Activated CD4-positive, alpha-beta T cell treated with anti-CD3 and anti-CD28 coated beads, Interleukin-2, Interleukin-6, amounts not matched to agents 100 ng/mL and 50 ng/mL, durations not matched to agents 16 hours and 8 hours (primary cell): Measurements from ENCODE around the gene KSR1.
"Not testable (repeated sequence)": the region's sequence is repeated elsewhere in the genome, so short reads cannot be mapped to it uniquely, and the experiment has no call there.

Experiments used
- DNase-seq: peaks from one replicate; pipeline ENCODE4 v3.0.0-alpha.2; 2020

Gene KSR1

GRCh38 chr17:27496437-27496943, 40.2 kb downstream of the KSR1 start:
- DNase-seq, result no peak

- DNase-seq, result no peak
These were observed 40.7 kb downstream of the KSR1 start for GRCh38 chr17:27496971-27497370.

- no peak for DNase-seq
These were observed 41.4 kb downstream of the KSR1 start for GRCh38 chr17:27497696-27498095.

- DNase-seq, result no peak
These were observed 42.5 kb downstream of the KSR1 start for GRCh38 chr17:27498615-27499309.

- no peak for DNase-seq
These were observed 43.4 kb downstream of the KSR1 start for GRCh38 chr17:27499451-27500265.

GRCh38 chr17:27501338-27501737, 45.1 kb downstream of the KSR1 start:
- not testable (repeated sequence) for DNase-seq

- no peak for DNase-seq
These were observed 46.5 kb downstream of the KSR1 start for GRCh38 chr17:27502526-27503324.

- no peak for DNase-seq
These were observed 47.4 kb downstream of the KSR1 start for GRCh38 chr17:27503611-27504010.

GRCh38 chr17:27504188-27504995, 48.1 kb downstream of the KSR1 start:
- DNase-seq, result no peak

GRCh38 chr17:27506348-27507218, 50.3 kb downstream of the KSR1 start:
- no peak for DNase-seq

GRCh38 chr17:27511168-27511883, 55.1 kb downstream of the KSR1 start:
- DNase-seq, result no peak

- DNase-seq, result no peak
These were observed 55.8 kb downstream of the KSR1 start for GRCh38 chr17:27512031-27512430.

- no peak for DNase-seq
These were observed 56.5 kb downstream of the KSR1 start for GRCh38 chr17:27512511-27513346.

- no peak for DNase-seq
These were observed 57.6 kb downstream of the KSR1 start for GRCh38 chr17:27513849-27514248.

- DNase-seq, result no peak
These were observed 58.6 kb downstream of the KSR1 start for GRCh38 chr17:27514595-27515413.

GRCh38 chr17:27518048-27518447, 61.8 kb downstream of the KSR1 start:
- no peak for DNase-seq

- no peak for DNase-seq
These were observed 62.6 kb downstream of the KSR1 start for GRCh38 chr17:27518545-27519521.

- DNase-seq, result no peak
These were observed 63.3 kb downstream of the KSR1 start for GRCh38 chr17:27519550-27519949.
